Erythroblast (primary cell): ENCODE measurements around the gene COQ9.

Experiments
- GATA1 ChIP-seq: IDR thresholded peaks from 2 replicates; pipeline ENCODE4 v1.6.1; 2011; ENCODE audit warnings: low read depth, mild to moderate bottlenecking, control low read depth, low read length, moderate library complexity
- POLR2A ChIP-seq: IDR thresholded peaks from 2 replicates; pipeline ENCODE4 v1.6.1; 2011; ENCODE audit warnings: mild to moderate bottlenecking, low read length

GRCh38 chr16:57444711-57445110 is 2.6 kb upstream of the COQ9 start:
- TF ChIP-seq POLR2A (no peak), GATA1 (no peak)
